ENCODE data around the gene RAP1A.
"Not testable (repeated sequence)": the region's sequence is repeated elsewhere in the genome, so short reads cannot be mapped to it uniquely, and the experiment has no call there.

DNA sequence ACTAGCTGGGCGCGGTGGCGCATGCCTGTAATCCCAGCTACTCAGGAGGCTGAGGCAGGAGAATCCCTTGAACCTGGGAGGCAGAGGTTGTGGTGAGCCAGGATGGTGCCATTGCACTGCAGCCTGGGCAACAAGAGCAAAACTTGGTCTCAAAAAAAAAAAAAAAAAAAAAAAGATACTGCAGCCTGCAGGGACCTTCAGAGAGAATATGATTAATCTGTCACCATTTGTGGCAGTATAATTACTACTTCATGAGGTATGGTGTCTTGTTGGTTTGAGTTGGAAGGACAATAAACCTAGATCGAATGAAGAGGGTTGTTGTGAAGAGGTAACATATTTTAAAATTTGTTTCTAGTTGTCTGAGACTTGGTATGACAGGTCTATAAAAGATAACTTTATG lies 13.2 kb downstream of the RAP1A start:
- TF ChIP-seq CTCF (IDR thresholded peaks at IDR 0.05); POLR2A (IDR thresholded peaks at IDR 0.05; ENCODE audit: low read depth); EP300 (IDR thresholded peaks at IDR 0.05): not testable (repeated sequence)

Data from esophagus muscularis mucosa (tissue), 4 donors.